ENCODE results near the gene USP13. TPM values are rescaled to one million over a fixed set of nuclear protein-coding genes. Genes with fewer than 3 reads are reported as not detected.

USP13 gene, protein sequence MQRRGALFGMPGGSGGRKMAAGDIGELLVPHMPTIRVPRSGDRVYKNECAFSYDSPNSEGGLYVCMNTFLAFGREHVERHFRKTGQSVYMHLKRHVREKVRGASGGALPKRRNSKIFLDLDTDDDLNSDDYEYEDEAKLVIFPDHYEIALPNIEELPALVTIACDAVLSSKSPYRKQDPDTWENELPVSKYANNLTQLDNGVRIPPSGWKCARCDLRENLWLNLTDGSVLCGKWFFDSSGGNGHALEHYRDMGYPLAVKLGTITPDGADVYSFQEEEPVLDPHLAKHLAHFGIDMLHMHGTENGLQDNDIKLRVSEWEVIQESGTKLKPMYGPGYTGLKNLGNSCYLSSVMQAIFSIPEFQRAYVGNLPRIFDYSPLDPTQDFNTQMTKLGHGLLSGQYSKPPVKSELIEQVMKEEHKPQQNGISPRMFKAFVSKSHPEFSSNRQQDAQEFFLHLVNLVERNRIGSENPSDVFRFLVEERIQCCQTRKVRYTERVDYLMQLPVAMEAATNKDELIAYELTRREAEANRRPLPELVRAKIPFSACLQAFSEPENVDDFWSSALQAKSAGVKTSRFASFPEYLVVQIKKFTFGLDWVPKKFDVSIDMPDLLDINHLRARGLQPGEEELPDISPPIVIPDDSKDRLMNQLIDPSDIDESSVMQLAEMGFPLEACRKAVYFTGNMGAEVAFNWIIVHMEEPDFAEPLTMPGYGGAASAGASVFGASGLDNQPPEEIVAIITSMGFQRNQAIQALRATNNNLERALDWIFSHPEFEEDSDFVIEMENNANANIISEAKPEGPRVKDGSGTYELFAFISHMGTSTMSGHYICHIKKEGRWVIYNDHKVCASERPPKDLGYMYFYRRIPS
- total RNA-seq (ENCODE audit: low replicate concordance) = 3.4 and 4.9 TPM in 2 replicates

DNA sequence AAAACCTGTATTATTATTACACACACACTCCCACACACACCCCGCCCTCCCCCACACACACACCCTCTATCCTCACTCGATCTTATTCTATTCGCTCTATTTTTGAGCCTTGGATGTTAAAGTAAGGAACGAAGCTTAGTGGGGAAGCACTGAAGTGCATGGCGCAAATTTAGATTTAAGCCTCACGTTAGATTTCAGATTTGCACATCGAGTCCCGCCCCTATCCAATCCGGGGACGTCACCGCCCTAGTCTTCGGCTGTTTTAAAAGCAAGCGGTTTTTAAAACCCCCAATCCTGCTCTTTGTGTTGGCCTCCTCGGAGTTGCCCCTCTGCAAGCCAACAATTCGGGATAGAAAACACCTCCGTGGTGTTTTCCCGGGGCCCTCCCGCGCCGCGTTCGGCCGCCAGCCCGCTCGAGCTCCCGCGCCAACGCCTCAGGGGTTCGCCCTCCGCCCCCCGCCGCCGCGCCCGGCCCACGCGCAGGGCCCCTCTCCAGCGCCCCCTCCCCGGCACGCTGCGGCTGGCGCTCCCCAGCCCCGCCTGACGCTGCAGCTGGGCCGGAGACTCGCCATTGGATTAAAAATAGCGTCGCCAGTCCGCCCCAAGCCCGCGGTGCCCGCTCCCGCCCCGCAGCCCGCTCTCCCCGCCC is at the start of gene USP13:
TSS of gene USP13 (plus strand) at position 594 of the 649 bp plus-strand sequence. CDS start 186 bp downstream, outside the sequence.

DNA sequence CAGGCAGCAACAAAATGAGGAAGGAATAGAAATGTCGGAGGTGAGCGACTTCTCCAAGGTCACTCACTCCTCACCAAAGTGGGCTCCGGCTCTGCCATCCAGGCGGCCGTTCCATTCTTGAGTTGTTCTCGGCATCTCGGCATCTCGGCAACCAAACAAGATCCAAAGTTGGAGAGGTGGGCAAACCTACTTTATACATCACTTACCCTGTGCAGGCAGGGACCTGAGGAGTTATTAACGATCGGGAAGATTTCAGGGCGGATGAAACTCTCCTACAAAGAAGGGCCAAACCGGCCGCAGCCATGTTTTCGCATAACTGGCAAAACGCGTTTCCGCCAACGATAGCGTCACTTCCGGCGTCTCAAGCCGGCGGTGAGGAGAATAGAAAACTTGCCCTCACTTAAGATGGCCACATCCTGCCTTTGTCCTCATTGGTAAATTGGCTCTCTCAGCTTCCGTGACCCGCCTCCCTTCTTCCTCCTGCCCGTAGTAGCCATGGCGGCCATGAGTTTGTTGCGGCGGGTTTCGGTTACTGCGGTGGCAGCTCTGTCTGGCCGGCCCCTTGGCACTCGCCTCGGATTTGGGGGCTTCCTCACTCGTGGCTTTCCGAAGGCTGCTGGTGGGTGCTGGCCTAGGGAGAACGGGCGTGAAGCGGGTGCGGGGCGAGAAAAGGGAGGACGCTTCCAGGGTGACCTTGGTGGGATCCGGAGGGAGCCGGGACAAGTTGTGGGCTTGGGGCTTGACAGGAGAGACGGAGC is 48.3 kb upstream of the USP13 start, which contains the start of the genes MRPL47 and NDUFB5:
TSS of gene MRPL47 (minus strand) at position 318 of the 758 bp plus-strand sequence. CDS start at position 304, 14 bp downstream.
TSS of gene NDUFB5 (plus strand) at position 474 of the 758 bp plus-strand sequence. CDS start at position 496, 22 bp downstream.

Other genes with a start within 250 kb of the USP13 start
- 40.2 and 54.2 TPM in 2 replicates for gene GNB4, start 201.6 kb upstream of the USP13 start, total RNA-seq (ENCODE audit: low replicate concordance)
- gene ACTL6A, start 90.1 kb upstream of the USP13 start, total RNA-seq (ENCODE audit: low replicate concordance) = 40.4 and 50.4 TPM in 2 replicates
- gene MRPL47, start 48.4 kb upstream of the USP13 start, total RNA-seq (ENCODE audit: low replicate concordance) = 21.6 and 28.0 TPM in 2 replicates
- 106 and 121 TPM in 2 replicates for gene NDUFB5, start 48.2 kb upstream of the USP13 start, total RNA-seq (ENCODE audit: low replicate concordance)